Stimulated activated CD8-positive, alpha-beta memory T cell treated with anti-CD3 and anti-CD28 coated beads, Interleukin-4, amount 100 ng/mL, for 1 hour (primary cell): ENCODE measurements around the gene M6PR.
A peak's percentile ranks its signal among the peaks of the same experiment; 100 is the strongest.
"Not testable (repeated sequence)": the region's sequence is repeated elsewhere in the genome, so short reads cannot be mapped to it uniquely, and the experiment has no call there.

Source experiments
- DNase-seq, 2 donors: peaks; one replicate each; pipeline ENCODE4 v3.0.0-alpha.2; 2020; ENCODE audit warnings: low read depth in 2 of 2, low spot score in 1 of 2

M6PR gene

DNA sequence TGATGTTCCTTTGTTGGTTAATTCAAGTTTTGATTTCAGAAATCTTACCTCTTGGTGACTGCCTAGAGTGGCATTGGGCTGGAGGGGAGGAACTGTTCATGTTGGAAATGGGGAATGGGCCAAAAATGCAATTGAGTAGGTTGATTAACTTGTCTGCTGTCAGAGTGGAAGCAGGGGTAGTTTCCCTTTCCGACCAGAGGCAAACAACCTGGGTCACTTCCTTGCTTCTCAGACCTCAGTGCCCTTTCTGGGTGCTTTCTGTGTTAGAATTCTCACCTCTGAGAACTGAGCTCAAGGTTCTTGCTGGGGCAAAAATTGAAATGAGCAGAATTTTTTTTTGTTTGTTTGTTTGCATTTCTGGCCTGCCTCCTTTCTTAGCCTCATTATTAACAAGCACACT is 2.3 kb upstream of the M6PR start:
- DNase-seq = no peak

GRCh38 chr12:8950702-8951478 is 1.4 kb upstream of the M6PR start:
- no peak for DNase-seq

DNA sequence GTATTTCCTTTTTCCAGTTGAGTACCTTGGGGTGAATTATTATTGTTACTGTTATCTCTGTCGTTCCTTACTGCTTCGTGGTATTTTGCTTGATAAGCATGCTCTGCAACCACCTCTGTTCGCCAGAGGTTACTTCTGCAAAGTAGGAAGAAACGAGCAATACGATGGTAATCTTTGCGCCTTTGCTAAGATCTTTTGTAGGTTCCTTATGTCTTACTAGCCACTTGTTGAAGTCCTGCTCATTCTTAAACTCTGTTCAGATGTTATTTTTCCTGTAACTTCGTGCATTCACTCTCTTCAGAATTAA is 729 bp upstream of the M6PR start:
- no peak for DNase-seq

DNA sequence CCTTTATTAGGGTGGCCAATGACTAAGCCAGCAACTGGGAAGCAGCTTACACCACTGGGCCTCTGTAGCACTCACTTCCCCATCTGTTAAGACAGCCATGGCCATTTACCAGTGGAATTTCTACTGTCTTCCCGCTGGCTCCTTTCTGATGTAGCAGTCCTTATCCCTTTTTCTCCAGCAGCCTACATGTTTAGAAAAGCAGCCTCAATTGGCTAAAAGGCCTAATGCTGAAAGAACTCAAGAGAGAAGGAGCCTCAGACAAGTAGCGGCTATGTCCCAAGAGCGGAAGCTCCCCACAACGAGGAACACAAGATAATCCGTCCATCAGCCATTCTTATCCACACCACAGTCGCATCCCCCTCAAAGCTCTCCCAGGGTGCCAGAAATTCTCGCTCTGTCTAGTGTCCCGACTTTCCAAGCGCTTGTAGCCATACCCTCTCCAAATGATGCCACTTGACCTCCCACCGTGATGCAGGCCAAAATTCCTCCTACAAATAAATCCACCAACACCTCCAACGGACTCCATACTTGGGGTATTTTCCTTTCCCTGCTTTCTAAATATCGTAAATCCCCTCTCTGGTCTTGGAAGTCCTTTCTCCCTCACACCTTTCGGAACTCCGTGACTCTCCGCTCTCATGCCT is 624 bp downstream of the M6PR start:
- no peak for DNase-seq

- DNase-seq = no peak
Measured at GRCh38 chr12:8947737-8948136, 1.7 kb downstream of the M6PR start.

DNA sequence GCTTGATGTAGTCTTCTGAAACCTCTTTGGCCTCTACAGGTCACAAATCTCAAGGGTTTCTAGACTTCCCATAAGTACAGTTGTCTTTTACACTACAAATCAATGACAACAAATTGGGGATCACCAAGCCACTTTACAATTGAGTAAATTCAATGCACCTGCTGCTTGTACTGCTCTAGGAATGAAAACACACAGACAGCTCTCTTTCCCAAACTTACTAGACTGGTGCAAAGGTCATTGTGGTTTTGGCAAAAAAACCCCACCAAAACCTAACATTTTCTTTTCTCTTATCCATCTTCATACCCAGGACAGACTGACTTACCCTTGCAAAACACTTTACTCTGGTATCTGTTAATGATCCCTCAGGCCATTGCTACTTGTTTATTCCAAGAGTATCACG is 2.7 kb downstream of the M6PR start:
- DNase-seq = no peak

- DNase-seq = no peak
Measured at GRCh38 chr12:8943565-8944186, 5.8 kb downstream of the M6PR start.

DNA sequence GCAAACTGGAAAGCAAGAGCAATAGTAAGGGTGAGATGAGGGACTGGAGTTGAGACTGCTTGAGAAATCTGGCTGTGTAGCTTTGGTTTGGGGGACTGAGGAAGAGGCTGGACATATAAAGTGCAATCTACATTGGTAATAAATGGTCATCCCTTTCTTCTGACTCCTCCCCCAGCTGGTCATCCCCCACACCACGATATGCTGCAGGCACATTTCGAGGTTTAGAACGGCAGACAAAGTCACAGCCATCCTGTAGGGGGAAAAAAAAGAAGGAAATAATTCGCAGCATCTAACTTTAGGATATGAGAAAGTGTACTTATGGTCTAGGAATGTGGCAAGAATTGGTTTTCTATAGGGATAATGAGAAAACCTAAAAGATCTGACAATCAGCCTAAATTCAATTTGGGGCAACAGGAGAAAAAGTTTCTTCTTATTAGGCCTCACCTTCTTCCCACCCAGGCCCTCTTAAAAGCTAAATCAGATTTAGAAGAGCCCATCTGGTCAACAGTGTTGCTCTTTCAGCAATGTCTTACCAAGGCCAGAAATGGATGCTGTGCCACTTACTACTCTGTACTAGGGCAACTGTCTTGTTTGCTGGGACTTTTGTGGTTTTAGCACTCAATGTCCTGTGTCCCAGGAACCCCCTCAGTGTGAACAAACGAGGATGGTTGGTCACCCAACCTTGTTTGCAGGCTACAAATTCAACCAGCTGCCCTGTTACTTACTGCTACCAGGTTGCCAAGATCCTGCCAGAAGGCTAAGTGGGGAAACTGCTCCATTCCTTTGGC is 7.6 kb downstream of the M6PR start:
- DNase-seq = no peak

DNA sequence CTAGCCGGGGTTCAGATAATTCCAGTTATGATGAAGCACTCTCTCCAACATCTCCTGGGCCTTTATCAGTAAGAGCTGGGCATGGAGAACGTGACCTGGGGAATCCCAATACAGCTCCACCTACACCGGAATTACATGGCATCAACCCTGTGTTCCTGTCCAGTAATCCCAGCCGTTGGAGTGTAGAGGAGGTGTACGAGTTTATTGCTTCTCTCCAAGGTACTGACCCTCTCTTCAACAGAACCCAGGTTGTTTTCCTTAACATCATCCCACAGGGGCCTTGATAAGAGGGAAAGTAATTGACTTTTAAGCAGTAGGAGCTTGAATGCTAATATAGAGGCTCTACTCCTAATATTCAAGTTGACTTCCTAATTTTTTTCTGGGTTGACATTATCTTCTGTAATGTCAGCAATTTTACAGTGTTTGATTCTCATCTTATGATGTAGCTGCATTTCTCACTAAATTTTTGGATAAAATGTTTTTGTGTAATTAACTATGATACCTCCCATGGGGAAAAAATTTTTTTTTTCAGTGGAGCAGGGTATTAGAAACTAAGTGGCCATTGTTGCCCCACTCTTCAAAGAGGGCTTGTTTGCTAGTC is 11.5 kb downstream of the M6PR start:
- not testable (repeated sequence) for DNase-seq

GRCh38 chr12:8936735-8937134 is 12.7 kb downstream of the M6PR start:
- no peak for DNase-seq

GRCh38 chr12:8934080-8934479 is 15.4 kb downstream of the M6PR start:
- not testable (repeated sequence) for DNase-seq

GRCh38 chr12:8932464-8932863 is 17.0 kb downstream of the M6PR start:
- DNase-seq = not testable (repeated sequence)

DNA sequence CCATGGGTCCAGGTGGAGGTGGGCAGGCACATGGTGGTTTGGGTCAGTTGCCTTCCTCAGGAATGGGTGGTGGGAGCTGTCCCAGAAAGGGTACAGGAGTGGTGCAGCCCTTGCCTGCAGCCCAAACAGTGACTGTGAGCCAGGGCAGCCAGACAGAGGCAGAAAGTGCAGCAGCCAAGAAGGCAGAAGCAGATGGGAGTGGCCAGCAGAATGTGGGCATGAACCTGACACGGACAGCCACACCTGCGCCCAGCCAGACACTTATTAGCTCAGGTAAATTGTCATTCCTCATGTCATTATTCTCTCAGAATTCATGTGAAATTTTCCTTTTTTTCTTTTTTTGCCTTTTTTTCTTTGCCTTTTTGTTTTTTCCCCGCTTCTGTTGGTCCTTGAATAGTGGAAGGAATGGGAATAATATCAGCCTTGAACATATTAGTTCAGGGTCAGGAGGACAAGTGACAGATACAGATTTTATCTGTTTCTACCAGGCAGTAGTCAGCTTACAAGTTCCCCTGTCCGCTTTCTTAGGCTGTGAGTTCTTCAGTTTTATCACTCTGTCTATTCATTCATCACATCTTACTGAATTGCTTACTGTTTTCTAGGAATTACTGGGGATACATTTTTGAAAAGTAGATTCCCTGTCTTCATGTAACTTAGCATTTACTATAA is 18.7 kb downstream of the M6PR start:
- DNase-seq = not testable (repeated sequence)

DNA sequence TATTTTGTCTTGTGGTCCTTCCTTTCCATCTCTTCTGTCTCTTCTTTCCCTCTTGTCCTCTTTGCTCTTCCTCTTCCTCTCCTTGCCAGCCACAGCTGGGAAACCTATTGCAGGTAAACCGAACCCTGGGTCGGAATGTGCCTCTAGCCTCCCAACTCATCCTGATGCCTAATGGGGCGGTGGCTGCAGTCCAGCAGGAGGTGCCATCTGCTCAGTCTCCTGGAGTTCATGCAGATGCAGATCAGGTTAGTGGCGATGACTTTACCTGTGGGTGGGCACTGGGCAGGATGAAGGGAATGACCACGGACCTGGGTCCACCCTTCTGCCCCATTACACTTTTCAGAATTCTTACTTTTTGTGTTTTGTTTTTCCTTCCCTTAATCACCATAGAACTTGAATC is 26.9 kb downstream of the M6PR start:
- DNase-seq = no peak

DNA sequence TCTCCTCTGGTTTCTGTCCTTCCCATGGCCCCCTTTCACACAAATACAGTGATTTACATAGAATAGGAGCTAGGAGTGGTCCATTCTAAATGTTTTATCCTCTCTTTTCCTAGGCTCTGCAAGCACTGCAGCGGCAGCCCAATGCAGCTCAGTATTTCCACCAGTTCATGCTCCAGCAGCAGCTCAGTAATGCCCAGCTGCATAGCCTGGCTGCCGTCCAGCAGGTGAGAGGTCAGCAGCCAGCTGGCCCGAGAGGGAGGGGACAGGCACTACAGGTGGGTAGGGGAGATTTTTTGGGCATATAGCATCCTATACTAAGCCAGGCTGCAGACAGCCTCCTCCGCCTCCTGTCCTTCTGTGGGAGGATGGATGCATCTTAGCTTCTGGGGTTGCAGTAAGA is 29.8 kb downstream of the M6PR start:
- DNase-seq = not testable (repeated sequence)

- no peak for DNase-seq
Measured at GRCh38 chr12:8917751-8918150, 31.7 kb downstream of the M6PR start.

GRCh38 chr12:8917031-8917430 is 32.4 kb downstream of the M6PR start:
- no peak for DNase-seq

- DNase-seq = no peak
Measured at GRCh38 chr12:8916154-8916553, 33.3 kb downstream of the M6PR start.

DNA sequence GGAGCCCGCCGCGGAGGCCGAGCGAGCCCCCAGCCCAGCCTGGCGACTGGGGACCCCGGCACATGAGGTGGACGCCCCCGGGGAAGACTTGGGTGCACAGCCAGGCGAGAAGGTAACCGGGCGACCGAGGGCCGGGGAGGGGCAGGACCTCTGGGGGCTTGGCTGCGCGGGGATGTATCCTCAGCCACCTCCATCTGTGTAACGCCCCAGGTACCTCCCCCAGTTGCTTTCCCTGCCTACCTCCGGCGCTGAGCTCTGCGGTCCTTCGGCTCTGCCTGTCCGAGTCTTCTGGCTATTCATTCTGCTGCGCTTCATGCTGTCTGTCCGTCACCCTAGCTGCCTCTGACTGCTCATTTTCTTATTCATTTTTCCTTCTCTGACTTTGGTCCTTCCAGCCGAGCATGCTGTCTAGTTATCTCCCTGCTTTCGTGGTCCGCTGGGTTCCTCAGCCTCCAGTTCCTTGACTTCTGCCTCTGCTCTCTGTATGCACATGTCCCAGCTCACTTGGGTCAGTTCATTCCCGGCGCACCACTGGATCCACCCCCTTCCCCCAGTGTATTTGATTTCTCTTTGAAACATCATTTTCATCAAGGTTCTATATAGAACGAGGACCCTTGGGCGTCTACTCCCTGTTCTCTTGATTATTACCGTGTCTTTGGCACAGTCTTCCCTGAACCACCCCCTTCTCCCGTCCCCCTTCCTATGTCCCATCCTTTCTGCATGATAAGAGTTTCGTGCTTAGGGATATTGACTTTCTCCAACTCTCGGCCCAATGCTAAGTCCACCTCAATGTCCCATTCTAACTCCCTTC is 34.5 kb downstream of the M6PR start:
- DNase-seq = peak; percentile 15 to 41
